Measurements from ENCODE around the gene ONECUT3. TPM values are rescaled to one million over a fixed set of nuclear protein-coding genes. Genes with fewer than 3 reads are reported as not detected.

Gene ONECUT3
- total and polyA plus RNA-seq, 9 of the 15 experiments (the other 6 are each of a cell fraction or from before 2014, with no cell fraction given): not detected

- in situ Hi-C loops (cut with MboI): no loop called here
- Histone ChIP-seq H3K4me1 (replicated peaks in 1 of 2; ENCODE audit: control insufficient read depth in 2 of 2, insufficient read depth in 2 of 2, low read length in 2 of 2) (peaks cover 2 to 50% of the 10 kb centered on the region in 2 experiments; a peak in 3 of 5 replicates), H3K79me2 (ENCODE audit: control insufficient read depth, insufficient read depth, low read length) (peaks cover 3% of the 10 kb centered on the region; the same call in 2 of the 3 replicates), H3K4me3 (no peak overlapping the region), H3K36me3 (ENCODE audit: control insufficient read depth, insufficient read depth, low read length) (peaks cover 66% of the 10 kb centered on the region; the same call in 2 of the 3 replicates), H3K4me2 (ENCODE audit: insufficient read depth, low read length) (no peak overlapping the region), H3K27me3 (ENCODE audit: control insufficient read depth in 2 of 2, insufficient read depth in 2 of 2, low read length in 2 of 2) (no peaks in the 10 kb centered on the region), H3K9me3 (replicated peaks; ENCODE audit: control insufficient read depth, insufficient read depth, low read depth, low read length) (no peaks in the 10 kb centered on the region), H3K9me1 (ENCODE audit: control insufficient read depth, insufficient read depth, low read length) (no peaks in the 10 kb centered on the region), H2AFZ (ENCODE audit: low read depth, low read length) (no peak overlapping the region), H3K27ac (ENCODE audit: extremely low read depth, low read depth, low read length) (no peak overlapping the region), H3K9ac (ENCODE audit: insufficient read depth in 1 of 2, low read depth in 2 of 2, low read length in 2 of 2) (no peak overlapping the region), H4K20me1 (replicated peaks; ENCODE audit: control insufficient read depth, insufficient read depth, low read length) (no peaks in the 10 kb centered on the region)
- no peak for DNase-seq (ENCODE audit: extremely low read depth in 1 of 4, low spot score in 3 of 4)
- intact Hi-C loops (cut with micrococcal nuclease): no loop called here
- no TSS peak for BruUV-seq (replicated peaks)
- no peak for ATAC-seq
- TF ChIP-seq MYC (IDR thresholded peaks at IDR 0.05; ENCODE audit: low read depth, low read length): no peak
- TF ChIP-seq MYC (CRISPR knock-in tag; IDR thresholded peaks at IDR 0.05; ENCODE audit: borderline replicate concordance, low read depth): no peak
- no peak for TF ChIP-seq PML (IDR thresholded peaks at IDR 0.05; ENCODE audit: low read length)
- TF ChIP-seq ID3 (CRISPR knock-in tag; IDR thresholded peaks at IDR 0.05): no peak
- no peak for TF ChIP-seq ID3 (tag; IDR thresholded peaks at IDR 0.05)
- ChIA-PET POLR2A (interaction anchor here (0.6 to 1.6 kb wide), 2 partner anchors 11 to 15 kb away, joined by 3 to 7 read pairs; no protein-coding TSS in a partner anchor), CTCF (ENCODE audit: low intra/inter-chr PET ratio) (no interaction called here)
- FAIRE-seq: no peak
- WGBS (ENCODE audit: insufficient coverage, low coverage, missing lambda C conversion rate): 95% methylated on average over 18 of the region's 36 CpGs
These were observed 63.4 kb downstream of the ONECUT3 start for GRCh38 chr19:1816530-1817298.
